Peyer's patch (tissue), 4 donors: ENCODE results near the gene PTPRK. TPM values are rescaled to one million over a fixed set of nuclear protein-coding genes. Genes with fewer than 3 reads are reported as not detected.

Source experiments
- DNase-seq, 3 donors: peaks; one replicate each; pipeline ENCODE4 v3.0.0-alpha.2; 2017 to 2019
- H3K27ac ChIP-seq, 4 donors: fragments of 200-600 bp; sonication (generic); one replicate each; pipeline ENCODE4 v1.5.1; 2016 to 2019
- H3K27me3 ChIP-seq, 2 donors: fragments of 200-600 bp; sonication (generic); one replicate each; pipeline ENCODE4 v1.5.1; 2019
- H3K36me3 ChIP-seq, 3 donors: fragments of 200-600 bp; sonication (generic); one replicate each; pipeline ENCODE4 v1.5.1; 2016 to 2019
- H3K4me1 ChIP-seq, 4 donors: fragments of 200-600 bp; sonication (generic); one replicate each; pipeline ENCODE4 v1.5.1; 2016 to 2019
- H3K4me3 ChIP-seq, 4 donors: fragments of 200-600 bp; sonication (generic); 1 replicate in 3 of 4; 2 replicates in 1 of 4; pipeline ENCODE4 v1.5.1; 2016 to 2019; ENCODE audit warnings: mild to moderate bottlenecking in 1 of 4
- H3K9me3 ChIP-seq, 4 donors: fragments of 200-600 bp; sonication (generic); one replicate each; pipeline ENCODE4 v1.5.1; 2016 to 2019; ENCODE audit warnings: mild to moderate bottlenecking in 1 of 4
- POLR2A ChIP-seq, 2 donors: fragments of 450-650 bp; IDR thresholded peaks; one replicate each; pipeline ENCODE4 v1.5.1; 2017; ENCODE audit warnings: antibody characterized with exemption in 2 of 2, mild to moderate bottlenecking in 2 of 2, moderate library complexity in 2 of 2
- total RNA-seq, 4 donors: library from RNA; depleted of rRNA; stranded (reverse); fragments of >200 nt; gene quantifications; one replicate each; pipeline ENCODE4 v1.1.0, GENCODE V29; 2016
- TF ChIP-seq, protein P1 (sequence below), 6 experiments: fragments of 450-650 bp in 4 of 6; fragments of 200-600 bp in 2 of 6; sonication (generic) in 1 of 6; IDR thresholded peaks; one replicate each; pipeline ENCODE4 v1.5.1; 2017 to 2019; ENCODE audit warnings: antibody characterized with exemption in 6 of 6, mild to moderate bottlenecking in 3 of 6, moderate library complexity in 1 of 6

The PTPRK gene
- total RNA-seq, 4 donors from 2014 or later, result 109 to 192 (median 153) TPM

DNA sequence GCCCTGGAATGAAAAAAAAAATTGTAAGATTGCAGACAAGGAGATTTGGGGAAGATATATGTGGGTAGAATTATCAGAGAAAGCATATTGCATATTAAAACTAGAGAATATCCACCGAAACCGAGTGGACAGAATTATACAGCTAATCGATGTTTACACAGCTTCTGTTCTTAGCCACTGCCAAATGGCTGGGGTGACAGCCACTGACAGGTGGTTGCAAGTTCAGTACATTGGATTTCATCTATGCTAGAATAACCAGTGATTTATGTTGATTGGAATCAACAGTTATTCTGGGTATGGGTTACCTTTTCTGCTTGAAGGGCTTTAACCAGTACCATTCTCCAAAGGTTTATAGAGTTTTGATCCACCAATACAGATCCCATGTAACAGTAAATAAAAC lies 571.1 kb downstream of the PTPRK start:
- DNase-seq, result no peak
- TF ChIP-seq, protein P1, sequence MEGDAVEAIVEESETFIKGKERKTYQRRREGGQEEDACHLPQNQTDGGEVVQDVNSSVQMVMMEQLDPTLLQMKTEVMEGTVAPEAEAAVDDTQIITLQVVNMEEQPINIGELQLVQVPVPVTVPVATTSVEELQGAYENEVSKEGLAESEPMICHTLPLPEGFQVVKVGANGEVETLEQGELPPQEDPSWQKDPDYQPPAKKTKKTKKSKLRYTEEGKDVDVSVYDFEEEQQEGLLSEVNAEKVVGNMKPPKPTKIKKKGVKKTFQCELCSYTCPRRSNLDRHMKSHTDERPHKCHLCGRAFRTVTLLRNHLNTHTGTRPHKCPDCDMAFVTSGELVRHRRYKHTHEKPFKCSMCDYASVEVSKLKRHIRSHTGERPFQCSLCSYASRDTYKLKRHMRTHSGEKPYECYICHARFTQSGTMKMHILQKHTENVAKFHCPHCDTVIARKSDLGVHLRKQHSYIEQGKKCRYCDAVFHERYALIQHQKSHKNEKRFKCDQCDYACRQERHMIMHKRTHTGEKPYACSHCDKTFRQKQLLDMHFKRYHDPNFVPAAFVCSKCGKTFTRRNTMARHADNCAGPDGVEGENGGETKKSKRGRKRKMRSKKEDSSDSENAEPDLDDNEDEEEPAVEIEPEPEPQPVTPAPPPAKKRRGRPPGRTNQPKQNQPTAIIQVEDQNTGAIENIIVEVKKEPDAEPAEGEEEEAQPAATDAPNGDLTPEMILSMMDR (IDR thresholded peaks at IDR 0.05), result no peak
- no peak for TF ChIP-seq POLR2A (IDR thresholded peaks at IDR 0.05)
- Histone ChIP-seq H3K27me3 (no peaks in the 10 kb centered on the region), H3K9me3 (no peaks in the 10 kb centered on the region), H3K27ac (no peak overlapping the region), H3K4me1 (no peaks in the 10 kb centered on the region), H3K36me3 (no peaks in the 10 kb centered on the region), H3K4me3 (no peak overlapping the region)

DNA sequence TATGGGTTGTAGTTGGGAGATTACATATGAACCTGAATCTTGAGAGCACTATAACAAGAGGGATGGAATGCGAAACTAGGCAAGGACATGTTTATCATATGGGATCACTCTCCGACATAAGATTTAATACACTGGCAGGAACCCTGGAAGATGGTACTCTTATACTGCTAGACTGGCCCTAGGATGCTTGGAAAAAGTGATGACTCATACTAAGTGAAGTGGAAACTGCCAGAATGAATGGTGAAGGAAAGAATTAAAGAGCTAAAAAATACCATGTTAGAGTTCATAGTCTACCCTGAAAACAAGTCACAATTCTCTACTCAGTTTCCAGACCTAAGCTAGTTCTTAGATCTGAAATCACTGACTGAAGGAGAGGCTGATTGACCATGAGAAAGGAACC lies 574.0 kb downstream of the PTPRK start:
- TF ChIP-seq, protein P1 (IDR thresholded peaks at IDR 0.05), result no peak
- no peak for TF ChIP-seq POLR2A (IDR thresholded peaks at IDR 0.05)
- no peaks in the 10 kb centered on the region for H3K36me3 ChIP-seq
- DNase-seq, result no peak
- H3K27me3 ChIP-seq, result no peaks in the 10 kb centered on the region
- no peak overlapping the region for H3K4me3 ChIP-seq
- H3K4me1 ChIP-seq, result no peaks in the 10 kb centered on the region
- H3K27ac ChIP-seq, result no peak overlapping the region
- no peaks in the 10 kb centered on the region for H3K9me3 ChIP-seq

DNA sequence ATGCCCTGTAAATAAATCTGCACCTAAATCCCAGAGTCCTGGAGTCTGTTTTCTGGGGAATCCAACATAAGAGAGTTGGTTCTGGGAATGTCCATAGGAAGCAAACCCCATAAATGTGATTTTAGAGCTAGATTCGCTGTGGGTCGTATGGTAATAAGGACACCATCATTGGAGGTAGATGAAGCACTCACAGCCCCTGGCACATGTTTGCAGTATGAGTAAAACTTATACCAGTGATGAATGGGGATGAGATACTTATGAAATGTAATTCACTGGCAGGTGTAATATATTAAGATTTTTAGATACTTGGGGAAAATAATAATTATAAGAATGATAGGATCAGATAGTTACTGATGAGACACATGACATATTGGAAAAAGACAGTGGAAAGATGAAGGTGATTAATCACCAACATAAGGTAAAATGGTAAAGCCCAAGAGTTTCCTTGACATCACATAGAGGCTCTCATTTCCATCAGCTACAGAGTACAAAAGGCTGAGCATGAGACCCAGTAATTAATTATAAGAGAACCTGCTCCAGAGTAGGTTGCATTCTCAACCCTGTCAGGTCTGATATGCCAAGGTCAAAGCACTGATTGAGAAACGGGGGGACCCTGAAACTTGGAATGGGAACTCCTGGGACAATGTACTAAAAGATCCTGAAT lies 574.8 kb downstream of the PTPRK start:
- H3K27me3 ChIP-seq, result no peaks in the 10 kb centered on the region
- no peaks in the 10 kb centered on the region for H3K4me1 ChIP-seq
- no peak for TF ChIP-seq POLR2A (IDR thresholded peaks at IDR 0.05)
- TF ChIP-seq, protein P1 (IDR thresholded peaks at IDR 0.05), result no peak

DNA sequence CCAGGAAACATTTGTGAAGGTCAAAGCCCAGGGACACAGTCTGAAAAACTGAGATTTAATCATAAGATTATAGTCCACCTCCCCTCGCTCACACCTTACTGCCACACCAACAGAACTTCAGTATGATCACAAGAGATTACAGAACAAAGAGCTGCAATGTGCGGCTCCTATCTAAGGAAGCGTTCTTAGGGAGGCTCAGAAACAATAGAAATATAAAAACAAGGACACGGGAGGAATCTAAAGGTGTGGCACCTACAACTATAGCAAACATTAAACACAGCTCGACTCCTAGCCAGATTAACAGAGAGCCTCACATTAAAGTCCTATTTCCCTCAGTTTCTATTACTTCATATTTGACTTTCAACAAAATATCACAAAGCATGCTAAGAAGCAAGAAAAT lies 579.2 kb downstream of the PTPRK start:
- Histone ChIP-seq H3K27ac (no peak overlapping the region), H3K4me3 (no peak overlapping the region), H3K36me3 (no peaks in the 10 kb centered on the region), H3K4me1 (no peaks in the 10 kb centered on the region), H3K9me3 (no peaks in the 10 kb centered on the region), H3K27me3 (no peaks in the 10 kb centered on the region)
- no peak for TF ChIP-seq POLR2A (IDR thresholded peaks at IDR 0.05)
- no peak for DNase-seq

More for the DNA sequence above, 574.8 kb downstream of the PTPRK start:
- Histone ChIP-seq H3K36me3 (no peaks in the 10 kb centered on the region), H3K27ac (no peak overlapping the region), H3K4me3 (no peak overlapping the region), H3K9me3 (no peaks in the 10 kb centered on the region)
- no peak for DNase-seq

DNA sequence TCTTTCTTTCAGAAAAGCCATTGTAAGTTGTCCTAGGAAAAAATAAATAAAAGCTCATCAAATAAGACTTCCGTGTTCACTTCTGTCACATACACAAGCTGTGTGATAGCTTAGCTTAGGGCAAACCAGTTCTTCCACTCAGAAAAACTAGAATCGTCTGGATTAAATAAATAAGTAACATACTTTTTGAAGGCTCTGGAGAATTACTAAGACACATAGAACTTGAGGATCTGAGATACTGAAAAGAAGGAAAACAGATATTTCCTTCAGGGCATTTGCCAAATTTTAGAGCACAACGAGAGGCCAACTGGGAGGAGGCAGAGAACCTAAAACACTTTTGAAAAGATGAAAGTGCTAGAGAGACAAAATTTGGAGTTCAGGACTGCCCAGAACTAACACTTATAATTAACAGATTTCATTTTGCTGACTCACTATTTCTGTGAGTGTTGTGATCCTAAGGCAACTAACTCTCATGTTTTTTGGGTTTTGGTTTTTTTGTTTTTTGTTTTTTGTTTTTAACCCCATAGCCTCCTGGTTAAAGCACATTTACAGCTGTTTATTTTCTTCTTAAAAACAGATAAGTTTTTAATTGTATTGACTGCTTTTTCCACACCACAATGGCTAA lies 580.8 kb downstream of the PTPRK start:
- H3K27me3 ChIP-seq, result no peaks in the 10 kb centered on the region
- no peaks in the 10 kb centered on the region for H3K9me3 ChIP-seq
- H3K4me1 ChIP-seq, result no peaks in the 10 kb centered on the region
- TF ChIP-seq, protein P1 (IDR thresholded peaks at IDR 0.05), result no peak
- no peak for TF ChIP-seq POLR2A (IDR thresholded peaks at IDR 0.05)
- DNase-seq, result no peak
- no peaks in the 10 kb centered on the region for H3K36me3 ChIP-seq
- H3K27ac ChIP-seq, result no peak overlapping the region
- H3K4me3 ChIP-seq, result no peak overlapping the region

DNA sequence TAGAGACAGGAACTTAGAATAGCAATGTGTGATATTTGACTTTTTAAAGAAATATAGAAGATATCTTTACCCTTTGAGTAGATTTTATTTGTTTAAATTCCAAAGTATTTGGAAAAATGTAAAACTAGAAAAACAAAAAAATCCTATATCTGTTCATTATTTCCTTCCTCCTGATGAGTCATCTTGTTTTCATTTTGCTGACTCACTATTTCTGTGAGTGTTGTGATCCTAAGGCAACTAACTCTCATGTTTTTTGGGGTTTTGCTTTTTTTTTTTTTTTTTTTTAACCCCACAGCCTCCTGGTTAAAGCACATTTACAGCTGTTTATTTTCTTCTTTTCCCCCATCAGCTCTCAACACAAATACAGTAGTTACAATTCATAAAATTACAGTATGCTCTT lies 581.7 kb downstream of the PTPRK start:
- Histone ChIP-seq H3K4me3 (no peak overlapping the region), H3K9me3 (no peaks in the 10 kb centered on the region), H3K4me1 (no peaks in the 10 kb centered on the region), H3K36me3 (no peaks in the 10 kb centered on the region), H3K27ac (no peak overlapping the region), H3K27me3 (no peaks in the 10 kb centered on the region)
- TF ChIP-seq, protein P1 (IDR thresholded peaks at IDR 0.05), result no peak
- no peak for TF ChIP-seq POLR2A (IDR thresholded peaks at IDR 0.05)
- no peak for DNase-seq
